ENCODE results near the gene GPX4. TPM values are rescaled to one million over a fixed set of nuclear protein-coding genes. Genes with fewer than 3 reads are reported as not detected.

The GPX4 gene
- total and polyA plus RNA-seq, 9 of the 15 experiments (the other 6 are each of a cell fraction or from before 2014, with no cell fraction given) = 61.4 to 661 (median 349) TPM

DNA sequence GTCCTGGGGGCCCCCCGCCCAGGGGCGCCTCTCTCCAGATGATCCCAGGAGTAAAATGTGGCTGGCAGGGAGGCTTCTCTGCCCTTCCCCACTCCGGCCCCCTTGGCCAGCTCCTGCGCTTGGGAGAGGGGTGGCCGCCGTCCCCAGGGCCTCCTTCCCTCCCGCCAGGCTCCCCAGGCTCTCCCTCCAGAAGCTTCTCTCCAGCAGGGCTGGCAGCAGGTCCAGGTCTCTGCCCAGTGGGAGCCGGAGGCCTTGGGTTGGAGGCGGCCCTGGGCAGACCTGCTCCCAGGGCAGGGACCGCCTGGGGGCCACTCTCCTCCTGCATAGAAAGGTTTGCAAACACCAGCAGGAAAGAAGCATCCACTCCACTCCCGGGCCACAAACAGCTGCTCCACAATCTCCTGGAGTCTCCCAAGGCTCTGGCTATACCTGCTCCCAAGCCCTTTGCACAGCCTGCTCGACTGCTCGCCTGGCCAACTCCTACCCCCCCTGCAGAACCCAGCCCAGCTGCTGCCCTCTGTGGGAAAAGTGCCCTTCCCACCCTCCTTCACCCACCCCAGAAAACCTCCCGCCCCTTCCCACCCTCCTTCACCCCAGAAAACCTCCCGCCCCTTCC, 44.2 kb downstream of the GPX4 start:
- TF ChIP-seq SLC30A9 (CRISPR knock-in tag; IDR thresholded peaks at IDR 0.05) (no peak), ZNF263 (CRISPR knock-in tag; IDR thresholded peaks at IDR 0.05; ENCODE audit: borderline replicate concordance) (no peak), PTTG1 (tag; IDR thresholded peaks at IDR 0.05; ENCODE audit: low read depth) (no peak), AFF1 (IDR thresholded peaks at IDR 0.05; ENCODE audit: low read depth in 1 of 2, partially characterized antibody in 2 of 2) (no peak), CEBPG (CRISPR knock-in tag; IDR thresholded peaks at IDR 0.05) (no peak), CEBPG (tag; conservative IDR thresholded peaks at IDR 0.05 in 1 of 2, IDR thresholded peaks at IDR 0.05 in 1 of 2) (no peak)
- TF ChIP-seq, protein P1, sequence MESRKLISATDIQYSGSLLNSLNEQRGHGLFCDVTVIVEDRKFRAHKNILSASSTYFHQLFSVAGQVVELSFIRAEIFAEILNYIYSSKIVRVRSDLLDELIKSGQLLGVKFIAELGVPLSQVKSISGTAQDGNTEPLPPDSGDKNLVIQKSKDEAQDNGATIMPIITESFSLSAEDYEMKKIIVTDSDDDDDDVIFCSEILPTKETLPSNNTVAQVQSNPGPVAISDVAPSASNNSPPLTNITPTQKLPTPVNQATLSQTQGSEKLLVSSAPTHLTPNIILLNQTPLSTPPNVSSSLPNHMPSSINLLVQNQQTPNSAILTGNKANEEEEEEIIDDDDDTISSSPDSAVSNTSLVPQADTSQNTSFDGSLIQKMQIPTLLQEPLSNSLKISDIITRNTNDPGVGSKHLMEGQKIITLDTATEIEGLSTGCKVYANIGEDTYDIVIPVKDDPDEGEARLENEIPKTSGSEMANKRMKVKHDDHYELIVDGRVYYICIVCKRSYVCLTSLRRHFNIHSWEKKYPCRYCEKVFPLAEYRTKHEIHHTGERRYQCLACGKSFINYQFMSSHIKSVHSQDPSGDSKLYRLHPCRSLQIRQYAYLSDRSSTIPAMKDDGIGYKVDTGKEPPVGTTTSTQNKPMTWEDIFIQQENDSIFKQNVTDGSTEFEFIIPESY (CRISPR knock-in tag; IDR thresholded peaks at IDR 0.05) = peak; percentile 43; the same call in 1 of the 2 replicates
- CTCF ChIA-PET (ENCODE audit: low intra/inter-chr PET ratio) = no interaction called here
- BruUV-seq (replicated peaks) = no TSS peak

More for the DNA sequence above, 44.2 kb downstream of the GPX4 start:
- intact Hi-C loops (cut with micrococcal nuclease) = no loop called here
- no peak for FAIRE-seq
- no peak for DNase-seq (ENCODE audit: extremely low read depth in 1 of 4, low spot score in 3 of 4)
- Histone ChIP-seq H3K79me2 (ENCODE audit: control insufficient read depth, insufficient read depth, low read length) (no peaks in the 10 kb centered on the region), H3K4me2 (ENCODE audit: insufficient read depth, low read length) (no peak overlapping the region), H3K9ac (ENCODE audit: insufficient read depth in 1 of 2, low read depth in 2 of 2, low read length in 2 of 2) (peak overlapping the region in 1 of 2 experiments; percentile 71; a peak in 2 of 4 replicates), H3K4me1 (replicated peaks in 1 of 2; ENCODE audit: control insufficient read depth in 2 of 2, insufficient read depth in 2 of 2, low read length in 2 of 2) (peaks cover 0 to 60% of the 10 kb centered on the region in 2 experiments; a peak in 2 of 5 replicates), H3K27ac (ENCODE audit: extremely low read depth, low read depth, low read length) (no peak overlapping the region), H3K27me3 (ENCODE audit: control insufficient read depth in 2 of 2, insufficient read depth in 2 of 2, low read length in 2 of 2) (no peaks in the 10 kb centered on the region), H3K36me3 (ENCODE audit: control insufficient read depth, insufficient read depth, low read length) (peaks cover 50% of the 10 kb centered on the region; the same call in 2 of the 3 replicates), H2AFZ (ENCODE audit: low read depth, low read length) (no peak overlapping the region), H3K4me3 (no peak overlapping the region), H3K9me3 (replicated peaks; ENCODE audit: control insufficient read depth, insufficient read depth, low read depth, low read length) (no peaks in the 10 kb centered on the region), H4K20me1 (replicated peaks; ENCODE audit: control insufficient read depth, insufficient read depth, low read length) (no peaks in the 10 kb centered on the region), H3K9me1 (ENCODE audit: control insufficient read depth, insufficient read depth, low read length) (no peaks in the 10 kb centered on the region)
- WGBS (ENCODE audit: insufficient coverage, low coverage, missing lambda C conversion rate) = 88% methylated on average over 13 of the region's 15 CpGs
- in situ Hi-C loops (cut with MboI) = no loop called here
- POLR2A ChIA-PET = interaction anchor here (0.6 to 1.7 kb wide), 3 partner anchors 17 to 137 kb away, joined by 3 to 4 read pairs (median 3); no protein-coding TSS in a partner anchor
- no peak; the same call in 1 of the 3 replicates for ATAC-seq
